Esophagus squamous epithelium (tissue), 5 donors: ENCODE results near the gene RUNDC1. TPM values are rescaled to one million over a fixed set of nuclear protein-coding genes. Genes with fewer than 3 reads are reported as not detected.

Experiments
- DNase-seq: peaks from one replicate; lab custom pipeline; 2025; lab: John Stamatoyannopoulos, UW
- H3K27ac ChIP-seq, 4 donors: fragments of 200-600 bp; sonication (generic); one replicate each; pipeline ENCODE4 v1.5.1; 2016 to 2019; ENCODE audit warnings: mild to moderate bottlenecking in 1 of 4
- H3K27me3 ChIP-seq, 4 donors: fragments of 200-600 bp; sonication (generic); 1 replicate in 3 of 4; 2 replicates in 1 of 4; pipeline versions ENCODE4 v1.5.1 to v1.6.0; 2017 to 2021; ENCODE audit warnings: antibody characterized with exemption in 1 of 4
- H3K36me3 ChIP-seq, 3 donors: fragments of 200-600 bp; sonication (generic); one replicate each; pipeline ENCODE4 v1.5.1; 2016 to 2019
- H3K4me1 ChIP-seq, 3 donors: fragments of 200-600 bp; sonication (generic); one replicate each; pipeline ENCODE4 v1.5.1; 2017 to 2019
- H3K4me3 ChIP-seq, 4 donors: fragments of 200-600 bp; sonication (generic); 1 replicate in 3 of 4; 2 replicates in 1 of 4; pipeline ENCODE4 v1.5.1; 2016 to 2019; ENCODE audit warnings: mild to moderate bottlenecking in 2 of 4, moderate library complexity in 1 of 4
- H3K9me3 ChIP-seq, 3 donors: fragments of 200-600 bp; sonication (generic); one replicate each; pipeline ENCODE4 v1.5.1; 2016 to 2019
- POLR2A ChIP-seq, 4 donors: fragments of 450-650 bp; IDR thresholded peaks; one replicate each; pipeline ENCODE4 v1.6.1; 2017; ENCODE audit warnings: antibody characterized with exemption in 4 of 4, mild to moderate bottlenecking in 4 of 4, moderate library complexity in 3 of 4
- WGBS, 2 donors: methylation state at CpG; one replicate each; pipeline ENCODE4 v1.1.5; 2018; 5-methylcytosine and 5-hydroxymethylcytosine counted together
- intact Hi-C: fragments of 100-400 bp; cut with DNase I; formaldehyde crosslinking; loops from one replicate; pipeline ENCODE4 v1.15.0; 2022
- total RNA-seq, 4 donors: library from RNA; depleted of rRNA; stranded (reverse); fragments of >200 nt; gene quantifications; one replicate each; pipeline ENCODE4 v1.1.0, GENCODE V29; 2016
- TF ChIP-seq, protein P1 (sequence below), 6 experiments: fragments of 450-650 bp in 4 of 6; fragments of 200-600 bp in 2 of 6; sonication (generic) in 2 of 6; IDR thresholded peaks; one replicate each; pipeline ENCODE4 v1.5.1; 2016 to 2019; ENCODE audit warnings: antibody characterized with exemption in 6 of 6, mild to moderate bottlenecking in 4 of 6, moderate library complexity in 4 of 6
- donor health status: DM: yes; HTN: yes; CAD: no.

RUNDC1 gene
- total RNA-seq, 4 donors from 2014 or later, result 7.4 to 9.8 (median 8.5) TPM

DNA sequence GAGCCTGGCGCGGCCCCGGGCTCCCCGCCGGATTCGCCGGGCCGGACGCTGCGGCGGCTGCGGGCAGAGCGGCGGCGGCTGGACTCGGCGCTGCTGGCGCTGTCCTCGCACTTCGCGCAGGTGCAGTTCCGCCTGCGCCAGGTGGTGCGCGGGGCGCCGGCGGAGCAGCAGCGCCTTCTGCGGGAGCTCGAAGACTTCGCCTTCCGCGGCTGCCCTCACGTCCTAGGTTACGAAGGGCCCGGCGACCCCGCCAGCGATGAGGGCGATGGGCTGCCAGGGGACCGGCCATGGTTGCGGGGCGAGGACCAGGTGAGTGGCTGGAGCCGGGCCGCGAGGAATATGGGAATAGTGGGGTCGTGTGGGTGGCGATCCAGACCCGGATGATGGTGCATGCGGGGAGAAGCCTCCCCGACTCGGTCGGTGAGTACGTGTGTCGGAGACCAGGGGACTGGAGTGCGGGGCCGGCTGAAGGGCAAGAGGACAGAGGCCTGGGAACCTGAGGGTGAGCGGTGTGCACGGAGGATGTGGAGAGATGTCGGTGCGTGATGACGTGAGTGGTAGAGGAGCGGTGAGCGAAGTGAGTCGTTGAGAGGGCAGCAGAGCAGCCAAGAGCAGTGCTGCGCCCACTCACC is 517 bp downstream of the RUNDC1 start:
- no peak for DNase-seq
- TF ChIP-seq, protein P1, sequence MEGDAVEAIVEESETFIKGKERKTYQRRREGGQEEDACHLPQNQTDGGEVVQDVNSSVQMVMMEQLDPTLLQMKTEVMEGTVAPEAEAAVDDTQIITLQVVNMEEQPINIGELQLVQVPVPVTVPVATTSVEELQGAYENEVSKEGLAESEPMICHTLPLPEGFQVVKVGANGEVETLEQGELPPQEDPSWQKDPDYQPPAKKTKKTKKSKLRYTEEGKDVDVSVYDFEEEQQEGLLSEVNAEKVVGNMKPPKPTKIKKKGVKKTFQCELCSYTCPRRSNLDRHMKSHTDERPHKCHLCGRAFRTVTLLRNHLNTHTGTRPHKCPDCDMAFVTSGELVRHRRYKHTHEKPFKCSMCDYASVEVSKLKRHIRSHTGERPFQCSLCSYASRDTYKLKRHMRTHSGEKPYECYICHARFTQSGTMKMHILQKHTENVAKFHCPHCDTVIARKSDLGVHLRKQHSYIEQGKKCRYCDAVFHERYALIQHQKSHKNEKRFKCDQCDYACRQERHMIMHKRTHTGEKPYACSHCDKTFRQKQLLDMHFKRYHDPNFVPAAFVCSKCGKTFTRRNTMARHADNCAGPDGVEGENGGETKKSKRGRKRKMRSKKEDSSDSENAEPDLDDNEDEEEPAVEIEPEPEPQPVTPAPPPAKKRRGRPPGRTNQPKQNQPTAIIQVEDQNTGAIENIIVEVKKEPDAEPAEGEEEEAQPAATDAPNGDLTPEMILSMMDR (IDR thresholded peaks at IDR 0.05), result peak in 3 of 6 experiments; percentile 12 to 46 (median 19)
- no peak for TF ChIP-seq POLR2A (IDR thresholded peaks at IDR 0.05)
- Histone ChIP-seq H3K4me3 (peak overlapping the region; percentile 70 to 97 (median 88)), H3K9me3 (no peaks in the 10 kb centered on the region), H3K27me3 (no peaks in the 10 kb centered on the region), H3K4me1 (peaks cover 9 to 49% (median 19%) of the 10 kb centered on the region in 3 donors), H3K27ac (peak overlapping the region; percentile 82 to 95 (median 87)), H3K36me3 (peaks cover 0 to 12% (median 4%) of the 10 kb centered on the region in 3 donors)
- 0 to 2% methylated on average over 15 to 22 of the region's 67 CpGs for WGBS, 2 donors
- intact Hi-C loops, result no loop called here

DNA sequence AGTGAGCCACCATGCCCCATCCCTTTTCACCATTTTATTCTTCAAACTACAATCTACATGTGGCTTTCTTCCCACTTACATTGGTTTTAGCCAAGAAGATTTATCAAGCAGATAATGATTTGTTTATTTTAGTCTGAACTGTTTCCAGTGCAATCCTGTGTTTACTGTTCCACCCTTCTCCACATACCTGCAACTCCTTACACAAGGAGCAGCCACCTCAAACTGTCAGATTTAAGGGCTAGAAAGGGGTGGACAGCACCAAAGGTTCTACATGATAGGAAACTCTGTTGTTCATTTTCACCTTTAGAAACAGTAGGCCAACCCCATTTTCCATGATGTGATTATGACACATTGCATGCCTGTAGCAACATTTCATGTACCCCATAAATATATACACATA is 1.9 kb downstream of the RUNDC1 start:
- H3K9me3 ChIP-seq, result no peaks in the 10 kb centered on the region
- intact Hi-C loops, result no loop called here
- no peaks in the 10 kb centered on the region for H3K27me3 ChIP-seq
- H3K36me3 ChIP-seq, result peaks cover 0 to 26% (median 6%) of the 10 kb centered on the region in 3 donors
- H3K27ac ChIP-seq, result no peak overlapping the region
- H3K4me1 ChIP-seq, result peaks cover 9 to 49% (median 19%) of the 10 kb centered on the region in 3 donors
- DNase-seq, result no peak
- TF ChIP-seq POLR2A (IDR thresholded peaks at IDR 0.05), result no peak
- TF ChIP-seq, protein P1 (IDR thresholded peaks at IDR 0.05), result no peak
- H3K4me3 ChIP-seq, result no peak overlapping the region

DNA sequence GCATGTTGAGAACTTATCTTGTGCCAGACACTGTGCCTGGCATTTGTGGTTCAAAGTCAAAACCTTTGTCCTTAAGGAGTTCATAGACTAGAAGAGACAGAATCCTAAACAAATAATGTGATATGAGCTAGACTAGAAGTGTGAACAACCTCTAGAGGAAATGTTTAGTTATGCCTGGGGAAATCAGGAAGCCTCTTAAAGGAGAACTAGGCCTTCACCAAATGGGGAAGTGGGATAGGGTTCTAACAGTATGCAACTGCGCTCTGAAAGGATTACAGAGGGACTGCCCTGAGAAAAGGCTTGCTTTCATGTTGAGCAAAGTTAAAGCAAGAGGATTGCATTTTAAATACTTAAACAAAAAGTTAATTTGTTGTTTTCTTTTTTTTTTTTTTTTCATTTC is 4.9 kb downstream of the RUNDC1 start:
- Histone ChIP-seq H3K27ac (peak overlapping the region in 1 of 4 donors; percentile 31), H3K4me3 (no peak overlapping the region), H3K36me3 (peaks cover 13 to 56% (median 27%) of the 10 kb centered on the region in 3 donors), H3K27me3 (no peaks in the 10 kb centered on the region), H3K9me3 (no peaks in the 10 kb centered on the region), H3K4me1 (peaks cover 6 to 36% (median 11%) of the 10 kb centered on the region in 3 donors)
- intact Hi-C loops, result no loop called here
- no peak for DNase-seq
- WGBS, 2 donors, result 0 to 64% methylated on average over 1 of the region's 1 CpG
- no peak for TF ChIP-seq POLR2A (IDR thresholded peaks at IDR 0.05)
- TF ChIP-seq, protein P1 (IDR thresholded peaks at IDR 0.05), result no peak

DNA sequence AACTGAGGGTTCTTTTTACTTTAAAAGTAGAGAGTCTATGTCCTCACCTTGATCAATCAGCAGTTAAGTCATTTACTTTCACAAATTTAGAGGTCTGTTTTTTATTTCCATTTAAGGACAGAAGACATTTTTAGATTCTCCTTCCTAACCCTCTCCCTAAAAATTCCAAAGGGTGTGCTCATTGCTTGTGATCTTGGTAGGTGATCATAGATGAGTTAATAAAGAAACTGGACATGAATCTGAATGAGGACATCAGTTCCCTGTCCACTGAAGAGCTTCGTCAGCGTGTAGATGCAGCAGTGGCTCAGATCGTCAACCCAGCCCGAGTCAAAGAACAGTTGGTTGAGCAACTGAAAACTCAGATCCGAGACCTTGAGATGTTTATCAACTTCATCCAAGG is 8.8 kb downstream of the RUNDC1 start:
- H3K9me3 ChIP-seq, result no peaks in the 10 kb centered on the region
- peaks cover 30 to 95% (median 51%) of the 10 kb centered on the region in 3 donors for H3K36me3 ChIP-seq
- intact Hi-C loops, result no loop called here
- DNase-seq, result no peak
- no peaks in the 10 kb centered on the region for H3K27me3 ChIP-seq
- H3K4me1 ChIP-seq, result peaks cover 0 to 9% (median 0%) of the 10 kb centered on the region in 3 donors
- H3K4me3 ChIP-seq, result no peak overlapping the region
- 89 to 91% methylated on average over 5 of the region's 5 CpGs for WGBS, 2 donors
- TF ChIP-seq, protein P1 (IDR thresholded peaks at IDR 0.05), result no peak
- TF ChIP-seq POLR2A (IDR thresholded peaks at IDR 0.05), result no peak
- no peak overlapping the region for H3K27ac ChIP-seq
